GM12878 (cell line): Measurements from ENCODE around the gene BEND7.

Experiments used
- JUNB ChIP-seq: IDR thresholded peaks from 2 replicates; pipeline ENCODE4 v1.6.1; 2016; ENCODE audit warnings: antibody characterized with exemption, mild to moderate bottlenecking
- POLR2A ChIP-seq: IDR thresholded peaks from 2 replicates; pipeline ENCODE4 v1.6.1; 2011; ENCODE audit warnings: low read depth, mild to moderate bottlenecking, low read length
- POLR2AphosphoS5 ChIP-seq: IDR thresholded peaks from 2 replicates; pipeline ENCODE4 v1.6.1; 2011; ENCODE audit warnings: mild to moderate bottlenecking, low read length, inconsistent platforms
- RFX5 ChIP-seq: IDR thresholded peaks from 2 replicates; pipeline ENCODE4 v1.6.1; 2011; ENCODE audit warnings: low read depth, low read length, improper control_type of control experiment
- SIN3A ChIP-seq: IDR thresholded peaks from 2 replicates; pipeline ENCODE4 v1.6.1; 2012; ENCODE audit warnings: low read depth, low read length, improper control_type of control experiment
- SIX5 ChIP-seq: IDR thresholded peaks from 2 replicates; pipeline ENCODE4 v1.6.1; 2011; ENCODE audit warnings: mild to moderate bottlenecking, low read depth, low read length, moderate library complexity; ENCODE audit not compliant: severe bottlenecking
- SP1 ChIP-seq: IDR thresholded peaks from one replicate; pipeline ENCODE4 v1.6.1; 2011; ENCODE audit warnings: low read depth, low read length
- SREBF2 ChIP-seq: IDR thresholded peaks from 2 replicates; pipeline ENCODE4 v1.6.1; 2012; ENCODE audit warnings: mild to moderate bottlenecking, low read length
- SUZ12 ChIP-seq: fragments of 200-600 bp; sonication (generic); IDR thresholded peaks from one replicate; pipeline ENCODE4 v1.6.1; 2018; ENCODE audit warnings: antibody characterized with exemption, mild to moderate bottlenecking; ENCODE audit not compliant: unreplicated experiment
- YY1 ChIP-seq: IDR thresholded peaks from 2 replicates; pipeline ENCODE4 v1.6.1; 2011; ENCODE audit warnings: low read depth, mild to moderate bottlenecking, low read length
- TF ChIP-seq, protein P1 (sequence below), 3 experiments: IDR thresholded peaks in 2 of 3; conservative IDR thresholded peaks in 1 of 3; 2 replicates each; pipeline ENCODE4 v1.5.1; 2011; ENCODE audit warnings: low read depth in 3 of 3, low read length in 3 of 3, mild to moderate bottlenecking in 3 of 3, control low read depth in 2 of 3, moderate library complexity in 2 of 3, inconsistent platforms in 1 of 3, mixed read lengths in 1 of 3; ENCODE audit not compliant: control insufficient read depth in 2 of 3, insufficient read depth in 1 of 3; ENCODE audit errors: extremely low read depth in 1 of 3

DNA sequence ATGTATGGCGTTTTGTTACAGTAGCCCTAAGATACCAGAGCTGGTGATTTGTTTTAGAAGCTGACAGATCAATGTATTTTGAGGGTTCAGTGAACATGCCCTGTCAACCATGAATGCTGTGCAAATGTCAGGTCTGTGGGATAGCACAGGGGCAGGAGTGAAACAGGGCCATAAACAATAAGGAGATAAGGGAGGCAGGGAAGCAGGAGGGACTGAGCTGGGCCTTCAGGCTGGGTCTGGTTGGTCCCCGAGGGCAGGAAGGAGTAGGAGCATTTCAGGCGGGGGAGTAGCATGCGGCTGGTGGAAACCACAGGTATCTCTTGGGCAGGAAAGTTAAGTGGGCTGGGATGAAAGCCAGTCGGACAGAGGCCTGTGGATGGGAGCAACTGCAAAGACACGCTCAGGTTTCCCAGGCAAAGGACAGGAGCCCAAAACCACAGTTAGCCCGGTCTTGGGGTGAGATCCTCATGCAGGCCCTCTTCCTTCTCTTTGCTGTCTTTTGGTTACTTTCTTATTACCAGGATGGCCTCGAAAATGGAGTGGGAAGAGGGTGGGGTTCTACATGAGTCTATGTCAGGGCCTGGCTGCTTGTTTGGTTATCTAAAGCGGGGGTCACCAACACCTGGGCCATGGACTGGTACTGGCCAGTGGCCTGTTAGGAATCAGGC is 111.2 kb downstream of the BEND7 start:
- TF ChIP-seq POLR2AphosphoS5 (no peak), SIX5 (no peak), SREBF2 (no peak), POLR2A (no peak), SUZ12 (no peak), RFX5 (no peak), YY1 (no peak), SP1 (no peak), SIN3A (no peak), JUNB (no peak)
- TF ChIP-seq, protein P1, sequence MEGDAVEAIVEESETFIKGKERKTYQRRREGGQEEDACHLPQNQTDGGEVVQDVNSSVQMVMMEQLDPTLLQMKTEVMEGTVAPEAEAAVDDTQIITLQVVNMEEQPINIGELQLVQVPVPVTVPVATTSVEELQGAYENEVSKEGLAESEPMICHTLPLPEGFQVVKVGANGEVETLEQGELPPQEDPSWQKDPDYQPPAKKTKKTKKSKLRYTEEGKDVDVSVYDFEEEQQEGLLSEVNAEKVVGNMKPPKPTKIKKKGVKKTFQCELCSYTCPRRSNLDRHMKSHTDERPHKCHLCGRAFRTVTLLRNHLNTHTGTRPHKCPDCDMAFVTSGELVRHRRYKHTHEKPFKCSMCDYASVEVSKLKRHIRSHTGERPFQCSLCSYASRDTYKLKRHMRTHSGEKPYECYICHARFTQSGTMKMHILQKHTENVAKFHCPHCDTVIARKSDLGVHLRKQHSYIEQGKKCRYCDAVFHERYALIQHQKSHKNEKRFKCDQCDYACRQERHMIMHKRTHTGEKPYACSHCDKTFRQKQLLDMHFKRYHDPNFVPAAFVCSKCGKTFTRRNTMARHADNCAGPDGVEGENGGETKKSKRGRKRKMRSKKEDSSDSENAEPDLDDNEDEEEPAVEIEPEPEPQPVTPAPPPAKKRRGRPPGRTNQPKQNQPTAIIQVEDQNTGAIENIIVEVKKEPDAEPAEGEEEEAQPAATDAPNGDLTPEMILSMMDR (IDR thresholded peaks at IDR 0.05 in 2 of 3, conservative IDR thresholded peaks at IDR 0.05 in 1 of 3; ENCODE audit: control insufficient read depth in 2 of 3, extremely low read depth in 1 of 3, insufficient read depth in 1 of 3, low read depth in 3 of 3, low read length in 3 of 3): no peak
